ENCODE data around the gene RGS10.
A peak's percentile ranks its signal among the peaks of the same experiment; 100 is the strongest.

- no peak for TF ChIP-seq ZNF79 (CRISPR knock-in tag; IDR thresholded peaks at IDR 0.05; ENCODE audit: low read depth)
- TF ChIP-seq EP300 (IDR thresholded peaks at IDR 0.05; ENCODE audit: low read length): peak; percentile 27; the same call in 1 of the 2 replicates
- TF ChIP-seq NFATC3 (IDR thresholded peaks at IDR 0.05): no peak
- peak; percentile 75 for TF ChIP-seq NCOR1 (IDR thresholded peaks at IDR 0.05)
- TF ChIP-seq SMARCA5 (IDR thresholded peaks at IDR 0.05): no peak
- TF ChIP-seq ATF4 (CRISPR knock-in tag; IDR thresholded peaks at IDR 0.05): no peak
- TF ChIP-seq STAT6 (CRISPR knock-in tag; IDR thresholded peaks at IDR 0.05): no peak
Observed at GRCh38 chr10:119538632-119539358, 3.7 kb downstream of the RGS10 start.
